AG10803 (cell line): ENCODE data around the gene KCTD16.

Source experiments
- DNase-seq: peaks from one replicate; pipeline ENCODE4 v3.0.0; 2010; ENCODE audit warnings: low read depth
- H3K4me3 ChIP-seq: 2 replicates; pipeline ENCODE4 v1.5.1; 2011; ENCODE audit warnings: mild to moderate bottlenecking, low read length, control low read depth
- CTCF ChIP-seq: conservative IDR thresholded peaks from 2 replicates; pipeline ENCODE4 v1.5.1; 2011; ENCODE audit warnings: mild to moderate bottlenecking, low read length, control low read depth, inconsistent platforms

KCTD16 gene

GRCh38 chr5:144232285-144232684, 61.6 kb downstream of the KCTD16 start:
- no peak overlapping the region for H3K4me3 ChIP-seq
- no peak for TF ChIP-seq CTCF
- DNase-seq, result no peak

- no peak overlapping the region for H3K4me3 ChIP-seq
- no peak for DNase-seq
- TF ChIP-seq CTCF, result no peak
Observed at GRCh38 chr5:144236499-144236898, 65.8 kb downstream of the KCTD16 start.

GRCh38 chr5:144237851-144238250, 67.2 kb downstream of the KCTD16 start:
- no peak overlapping the region for H3K4me3 ChIP-seq
- DNase-seq, result peak; percentile 42
- no peak for TF ChIP-seq CTCF

GRCh38 chr5:144247131-144247530, 76.5 kb downstream of the KCTD16 start:
- DNase-seq, result no peak
- no peak overlapping the region for H3K4me3 ChIP-seq
- no peak for TF ChIP-seq CTCF

- DNase-seq, result no peak
- no peak for TF ChIP-seq CTCF
- H3K4me3 ChIP-seq, result no peak overlapping the region
Observed at GRCh38 chr5:144248015-144248414, 77.3 kb downstream of the KCTD16 start.

- no peak for DNase-seq
- no peak overlapping the region for H3K4me3 ChIP-seq
- TF ChIP-seq CTCF, result no peak
Observed at GRCh38 chr5:144249755-144250464, 79.2 kb downstream of the KCTD16 start.

GRCh38 chr5:144254552-144254951, 83.9 kb downstream of the KCTD16 start:
- H3K4me3 ChIP-seq, result no peak overlapping the region
- no peak for TF ChIP-seq CTCF
- no peak for DNase-seq
